ENCODE data around the gene C3orf33. TPM values are rescaled to one million over a fixed set of nuclear protein-coding genes. Genes with fewer than 3 reads are reported as not detected.

Gene C3orf33
- total and polyA plus RNA-seq, 2 of the 13 experiments (the other 11 are each of a cell fraction or from before 2014, with no cell fraction given), result 9.2 to 12.6 TPM

DNA sequence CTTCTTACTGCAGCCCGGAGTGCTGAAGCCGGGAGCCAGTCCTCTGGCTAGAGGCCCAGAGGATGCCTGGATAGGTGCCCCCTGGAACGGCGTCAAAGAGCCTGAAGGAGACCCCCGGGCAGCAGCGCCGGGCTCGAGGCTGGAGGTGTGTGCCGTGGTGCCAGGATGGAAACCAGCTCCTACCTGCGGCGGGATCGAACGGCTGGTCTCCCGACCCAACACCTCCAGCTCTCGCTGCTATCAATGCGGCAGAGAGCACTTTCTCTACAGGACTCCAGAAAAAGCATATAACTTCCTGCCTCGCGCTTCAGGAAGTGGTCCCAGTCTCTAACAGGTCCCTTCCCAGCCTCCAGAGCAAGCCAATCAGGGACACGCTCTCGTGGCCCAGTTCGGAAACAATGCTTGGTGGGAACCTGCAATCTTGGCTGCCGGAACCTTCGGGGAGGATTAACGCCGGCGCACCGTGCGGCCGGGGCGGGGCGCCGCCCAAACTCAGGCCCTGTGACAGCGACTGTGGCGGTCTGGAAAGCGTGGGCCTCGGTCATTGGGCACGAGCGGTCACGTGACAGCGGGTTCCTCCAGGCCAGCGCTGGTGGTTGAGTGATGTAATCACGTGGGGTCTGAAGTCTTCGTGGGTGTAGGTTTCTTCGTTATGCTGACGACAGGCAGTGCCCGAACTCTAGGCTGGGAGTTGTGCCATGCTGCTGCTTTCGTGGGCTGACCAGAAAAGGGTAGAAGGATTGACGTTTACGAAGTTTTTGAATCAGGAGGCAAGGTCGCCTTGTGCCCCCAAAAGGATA is 48.3 kb upstream of the C3orf33 start, which contains the start of gene SLC33A1 (continued):
- TF ChIP-seq ZKSCAN8 (CRISPR knock-in tag; IDR thresholded peaks at IDR 0.05; ENCODE audit: borderline replicate concordance) (peak; percentile 75), RXRA (CRISPR knock-in tag; IDR thresholded peaks at IDR 0.05) (peak; percentile 89), ZNF720 (CRISPR knock-in tag; IDR thresholded peaks at IDR 0.05) (no peak), SSRP1 (CRISPR knock-in tag; IDR thresholded peaks at IDR 0.05) (peak; percentile 56; the same call in 1 of the 2 replicates), ZFP41 (CRISPR knock-in tag; IDR thresholded peaks at IDR 0.05; ENCODE audit: borderline replicate concordance) (peak; percentile 64; the same call in 1 of the 2 replicates), KAT8 (CRISPR knock-in tag; IDR thresholded peaks at IDR 0.05) (peak; percentile 99), ZNF670 (CRISPR knock-in tag; IDR thresholded peaks at IDR 0.05; ENCODE audit: borderline replicate concordance) (peak; percentile 96), SMARCC2 (IDR thresholded peaks at IDR 0.05) (no peak), GABPA (IDR thresholded peaks at IDR 0.05; ENCODE audit: low read depth, low read length) (peak; percentile 98), GABPA (CRISPR knock-in tag; IDR thresholded peaks at IDR 0.05; ENCODE audit: low read depth) (peak; percentile 99), PHF20 (CRISPR knock-in tag; IDR thresholded peaks at IDR 0.05) (peak; percentile 98), HNRNPUL1 (IDR thresholded peaks at IDR 0.05; ENCODE audit: low read depth, low read length) (no peak), SOX6 (IDR thresholded peaks at IDR 0.05) (no peak), SOX6 (CRISPR knock-in tag; IDR thresholded peaks at IDR 0.05) (peak; percentile 88), ZNF776 (CRISPR knock-in tag; IDR thresholded peaks at IDR 0.05) (peak; percentile 19; the same call in 1 of the 2 replicates), ZNF124 (CRISPR knock-in tag; IDR thresholded peaks at IDR 0.05) (peak; percentile 98)
- TF ChIP-seq, protein P1, sequence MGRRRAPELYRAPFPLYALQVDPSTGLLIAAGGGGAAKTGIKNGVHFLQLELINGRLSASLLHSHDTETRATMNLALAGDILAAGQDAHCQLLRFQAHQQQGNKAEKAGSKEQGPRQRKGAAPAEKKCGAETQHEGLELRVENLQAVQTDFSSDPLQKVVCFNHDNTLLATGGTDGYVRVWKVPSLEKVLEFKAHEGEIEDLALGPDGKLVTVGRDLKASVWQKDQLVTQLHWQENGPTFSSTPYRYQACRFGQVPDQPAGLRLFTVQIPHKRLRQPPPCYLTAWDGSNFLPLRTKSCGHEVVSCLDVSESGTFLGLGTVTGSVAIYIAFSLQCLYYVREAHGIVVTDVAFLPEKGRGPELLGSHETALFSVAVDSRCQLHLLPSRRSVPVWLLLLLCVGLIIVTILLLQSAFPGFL (CRISPR knock-in tag; IDR thresholded peaks at IDR 0.05), result no peak
- TF ChIP-seq, protein P2, sequence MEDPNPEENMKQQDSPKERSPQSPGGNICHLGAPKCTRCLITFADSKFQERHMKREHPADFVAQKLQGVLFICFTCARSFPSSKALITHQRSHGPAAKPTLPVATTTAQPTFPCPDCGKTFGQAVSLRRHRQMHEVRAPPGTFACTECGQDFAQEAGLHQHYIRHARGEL (CRISPR knock-in tag; IDR thresholded peaks at IDR 0.05), result no peak
- TF ChIP-seq, protein P3, sequence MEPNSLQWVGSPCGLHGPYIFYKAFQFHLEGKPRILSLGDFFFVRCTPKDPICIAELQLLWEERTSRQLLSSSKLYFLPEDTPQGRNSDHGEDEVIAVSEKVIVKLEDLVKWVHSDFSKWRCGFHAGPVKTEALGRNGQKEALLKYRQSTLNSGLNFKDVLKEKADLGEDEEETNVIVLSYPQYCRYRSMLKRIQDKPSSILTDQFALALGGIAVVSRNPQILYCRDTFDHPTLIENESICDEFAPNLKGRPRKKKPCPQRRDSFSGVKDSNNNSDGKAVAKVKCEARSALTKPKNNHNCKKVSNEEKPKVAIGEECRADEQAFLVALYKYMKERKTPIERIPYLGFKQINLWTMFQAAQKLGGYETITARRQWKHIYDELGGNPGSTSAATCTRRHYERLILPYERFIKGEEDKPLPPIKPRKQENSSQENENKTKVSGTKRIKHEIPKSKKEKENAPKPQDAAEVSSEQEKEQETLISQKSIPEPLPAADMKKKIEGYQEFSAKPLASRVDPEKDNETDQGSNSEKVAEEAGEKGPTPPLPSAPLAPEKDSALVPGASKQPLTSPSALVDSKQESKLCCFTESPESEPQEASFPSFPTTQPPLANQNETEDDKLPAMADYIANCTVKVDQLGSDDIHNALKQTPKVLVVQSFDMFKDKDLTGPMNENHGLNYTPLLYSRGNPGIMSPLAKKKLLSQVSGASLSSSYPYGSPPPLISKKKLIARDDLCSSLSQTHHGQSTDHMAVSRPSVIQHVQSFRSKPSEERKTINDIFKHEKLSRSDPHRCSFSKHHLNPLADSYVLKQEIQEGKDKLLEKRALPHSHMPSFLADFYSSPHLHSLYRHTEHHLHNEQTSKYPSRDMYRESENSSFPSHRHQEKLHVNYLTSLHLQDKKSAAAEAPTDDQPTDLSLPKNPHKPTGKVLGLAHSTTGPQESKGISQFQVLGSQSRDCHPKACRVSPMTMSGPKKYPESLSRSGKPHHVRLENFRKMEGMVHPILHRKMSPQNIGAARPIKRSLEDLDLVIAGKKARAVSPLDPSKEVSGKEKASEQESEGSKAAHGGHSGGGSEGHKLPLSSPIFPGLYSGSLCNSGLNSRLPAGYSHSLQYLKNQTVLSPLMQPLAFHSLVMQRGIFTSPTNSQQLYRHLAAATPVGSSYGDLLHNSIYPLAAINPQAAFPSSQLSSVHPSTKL (CRISPR knock-in tag; IDR thresholded peaks at IDR 0.05), result peak; percentile 83
- TF ChIP-seq, protein P4, sequence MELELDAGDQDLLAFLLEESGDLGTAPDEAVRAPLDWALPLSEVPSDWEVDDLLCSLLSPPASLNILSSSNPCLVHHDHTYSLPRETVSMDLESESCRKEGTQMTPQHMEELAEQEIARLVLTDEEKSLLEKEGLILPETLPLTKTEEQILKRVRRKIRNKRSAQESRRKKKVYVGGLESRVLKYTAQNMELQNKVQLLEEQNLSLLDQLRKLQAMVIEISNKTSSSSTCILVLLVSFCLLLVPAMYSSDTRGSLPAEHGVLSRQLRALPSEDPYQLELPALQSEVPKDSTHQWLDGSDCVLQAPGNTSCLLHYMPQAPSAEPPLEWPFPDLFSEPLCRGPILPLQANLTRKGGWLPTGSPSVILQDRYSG (CRISPR knock-in tag; IDR thresholded peaks at IDR 0.05), result peak; percentile 1; the same call in 1 of the 2 replicates
- TF ChIP-seq, protein P5, sequence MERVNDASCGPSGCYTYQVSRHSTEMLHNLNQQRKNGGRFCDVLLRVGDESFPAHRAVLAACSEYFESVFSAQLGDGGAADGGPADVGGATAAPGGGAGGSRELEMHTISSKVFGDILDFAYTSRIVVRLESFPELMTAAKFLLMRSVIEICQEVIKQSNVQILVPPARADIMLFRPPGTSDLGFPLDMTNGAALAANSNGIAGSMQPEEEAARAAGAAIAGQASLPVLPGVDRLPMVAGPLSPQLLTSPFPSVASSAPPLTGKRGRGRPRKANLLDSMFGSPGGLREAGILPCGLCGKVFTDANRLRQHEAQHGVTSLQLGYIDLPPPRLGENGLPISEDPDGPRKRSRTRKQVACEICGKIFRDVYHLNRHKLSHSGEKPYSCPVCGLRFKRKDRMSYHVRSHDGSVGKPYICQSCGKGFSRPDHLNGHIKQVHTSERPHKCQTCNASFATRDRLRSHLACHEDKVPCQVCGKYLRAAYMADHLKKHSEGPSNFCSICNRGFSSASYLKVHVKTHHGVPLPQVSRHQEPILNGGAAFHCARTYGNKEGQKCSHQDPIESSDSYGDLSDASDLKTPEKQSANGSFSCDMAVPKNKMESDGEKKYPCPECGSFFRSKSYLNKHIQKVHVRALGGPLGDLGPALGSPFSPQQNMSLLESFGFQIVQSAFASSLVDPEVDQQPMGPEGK (CRISPR knock-in tag; IDR thresholded peaks at IDR 0.05), result peak; percentile 67; the same call in 1 of the 2 replicates

All from HepG2 (cell line).